NCI-H1105 (cell line): ENCODE results near the gene GPR146.
"Not testable (repeated sequence)": the region's sequence is repeated elsewhere in the genome, so short reads cannot be mapped to it uniquely, and the experiment has no call there.

ENCODE experiments used
- DNase-seq: peaks from one replicate; lab custom pipeline; 2025; lab: John Stamatoyannopoulos, UW

The GPR146 gene

GRCh38 chr7:1044189-1045068 lies at the start of gene GPR146:
TSS of gene GPR146 (plus strand) at chr7:1044546. CDS start at chr7:1057516, 12,970 bp downstream.
- peak; percentile 95 for DNase-seq

GRCh38 chr7:994592-995308 lies 49.6 kb upstream of the GPR146 start:
- no peak for DNase-seq

- DNase-seq, result no peak
These were observed 48.8 kb upstream of the GPR146 start for GRCh38 chr7:995571-995970.

GRCh38 chr7:996079-996872 lies 48.1 kb upstream of the GPR146 start:
- no peak for DNase-seq

GRCh38 chr7:997404-998395 lies 46.6 kb upstream of the GPR146 start:
- DNase-seq, result no peak

- no peak for DNase-seq
These were observed 45.0 kb upstream of the GPR146 start for GRCh38 chr7:999149-999879.

GRCh38 chr7:999941-1000935 lies 44.1 kb upstream of the GPR146 start:
- no peak for DNase-seq

GRCh38 chr7:1001069-1001770 lies 43.1 kb upstream of the GPR146 start:
- not testable (repeated sequence) for DNase-seq

GRCh38 chr7:1002026-1002425 lies 42.3 kb upstream of the GPR146 start:
- DNase-seq, result not testable (repeated sequence)

- not testable (repeated sequence) for DNase-seq
These were observed 41.9 kb upstream of the GPR146 start for GRCh38 chr7:1002445-1002844.

- DNase-seq, result no peak
These were observed 40.1 kb upstream of the GPR146 start for GRCh38 chr7:1004018-1004852.

GRCh38 chr7:1005303-1005702 lies 39.0 kb upstream of the GPR146 start:
- no peak for DNase-seq

- DNase-seq, result no peak
These were observed 36.4 kb upstream of the GPR146 start for GRCh38 chr7:1007901-1008300.

GRCh38 chr7:1008733-1009363 lies 35.5 kb upstream of the GPR146 start:
- no peak for DNase-seq

GRCh38 chr7:1009747-1010146 lies 34.6 kb upstream of the GPR146 start:
- DNase-seq, result no peak

GRCh38 chr7:1010226-1010625 lies 34.1 kb upstream of the GPR146 start:
- no peak for DNase-seq
